HepG2 (cell line): ENCODE data around the gene CPED1. TPM values are rescaled to one million over a fixed set of nuclear protein-coding genes. Genes with fewer than 3 reads are reported as not detected.

Experiments used
- AGO2 ChIP-seq: fragments of 200-400 bp; formaldehyde crosslinking; optimal IDR thresholded peaks from 2 replicates; pipeline ENCODE3; 2017; ENCODE audit warnings: mild to moderate bottlenecking, low read depth, low read length, moderate library complexity
- CHD2 ChIP-seq: IDR thresholded peaks from 2 replicates; pipeline ENCODE4 v1.6.1; 2011; ENCODE audit warnings: low read depth, low read length, improper control_type of control experiment
- ETV5 ChIP-seq: IDR thresholded peaks from 2 replicates; pipeline ENCODE4 v1.6.1; 2018; ENCODE audit warnings: missing biosample characterization, missing genetic modification reagents, inconsistent platforms, borderline replicate concordance
- GTF2F1 ChIP-seq: fragments of 150-350 bp; IDR thresholded peaks from 2 replicates; pipeline ENCODE4 v1.6.1; 2014; ENCODE audit warnings: low read length
- HNF4G ChIP-seq, 2 experiments: sonication (generic) in 1 of 2; formaldehyde crosslinking in 1 of 2; IDR thresholded peaks; 2 replicates each; pipeline versions ENCODE4 v1.4.0 to v1.6.1; 2011 to 2020; ENCODE audit warnings: borderline replicate concordance in 2 of 2, low read depth in 2 of 2, mild to moderate bottlenecking in 2 of 2, low read length in 1 of 2, missing genetic modification reagents in 1 of 2, moderate library complexity in 1 of 2
- HOXA9 ChIP-seq: sonication (generic); formaldehyde crosslinking; IDR thresholded peaks from 2 replicates; pipeline ENCODE4 v1.8.1; 2022; ENCODE audit warnings: missing genetic modification reagents, mild to moderate bottlenecking, moderate library complexity, borderline replicate concordance
- MEF2D ChIP-seq: sonication (generic); formaldehyde crosslinking; IDR thresholded peaks from 2 replicates; pipeline ENCODE4 v1.5.1; 2020; ENCODE audit warnings: mild to moderate bottlenecking, missing genetic modification reagents
- MIER3 ChIP-seq: IDR thresholded peaks from 2 replicates; pipeline ENCODE4 v1.6.1; 2016; ENCODE audit warnings: missing compliant biosample characterization, borderline replicate concordance
- NBN ChIP-seq: fragments of 450-650 bp; conservative IDR thresholded peaks from 2 replicates; pipeline ENCODE4 v1.6.1; 2017
- SAP130 ChIP-seq: IDR thresholded peaks from 2 replicates; pipeline ENCODE4 v1.6.1; 2016; ENCODE audit warnings: low read depth
- ZBTB25 ChIP-seq: IDR thresholded peaks from 2 replicates; pipeline ENCODE4 v1.6.1; 2018; ENCODE audit warnings: missing genetic modification reagents
- ZFAT ChIP-seq: sonication (generic); formaldehyde crosslinking; conservative IDR thresholded peaks from 2 replicates; pipeline ENCODE4 v1.8.1; 2023; ENCODE audit warnings: missing genetic modification reagents, inconsistent platforms
- ZFP90 ChIP-seq: sonication (generic); formaldehyde crosslinking; IDR thresholded peaks from 2 replicates; pipeline ENCODE4 v1.8.0; 2022; ENCODE audit warnings: missing genetic modification reagents, mild to moderate bottlenecking, inconsistent platforms, borderline replicate concordance
- ZNF282 ChIP-seq: fragments of 450-650 bp; IDR thresholded peaks from 2 replicates; pipeline ENCODE4 v1.6.1; 2018; ENCODE audit not compliant: partially characterized antibody
- ZNF550 ChIP-seq: sonication (generic); formaldehyde crosslinking; IDR thresholded peaks from 2 replicates; pipeline ENCODE4 v1.4.0; 2020; ENCODE audit warnings: mild to moderate bottlenecking, missing genetic modification reagents, borderline replicate concordance
- ZNF569 ChIP-seq: sonication (generic); formaldehyde crosslinking; IDR thresholded peaks from 2 replicates; pipeline ENCODE4 v1.5.0; 2020; ENCODE audit warnings: mild to moderate bottlenecking, missing genetic modification reagents, moderate library complexity, borderline replicate concordance
- ZNF83 ChIP-seq: sonication (generic); formaldehyde crosslinking; IDR thresholded peaks from 2 replicates; pipeline ENCODE4 v1.4.0; 2020; ENCODE audit warnings: missing genetic modification reagents, mild to moderate bottlenecking, borderline replicate concordance
- polyA plus RNA-seq, 8 experiments: library from polyadenylated mRNA; depleted of rRNA in 3 of 8; stranded (reverse) in 7 of 8; unstranded in 1 of 8; fragments of >200 nt; fragmentation: Illumina TruSeq in 4 of 8; extraction: Trizol in 4 of 8; gene quantifications; 2 replicates each; pipeline versions ENCODE4 v1.2.1 to v1.2.3, GENCODE V29; 2011 to 2016; ENCODE audit warnings: low read depth in 4 of 8, missing spikeins in 1 of 8, mixed read lengths in 1 of 8; ENCODE audit not compliant: insufficient read depth in 1 of 8
- total RNA-seq, 5 experiments: library from RNA; depleted of rRNA; stranded (reverse); fragments of >200 nt; fragmentation: Illumina TruSeq; extraction: Trizol; gene quantifications; 2 replicates each; pipeline ENCODE4 v1.2.3, GENCODE V29; 2016; ENCODE audit warnings: low read depth in 1 of 5
- TF ChIP-seq, protein P1 (sequence below): sonication (generic); formaldehyde crosslinking; IDR thresholded peaks from 2 replicates; pipeline ENCODE4 v1.5.1; 2020; ENCODE audit warnings: mild to moderate bottlenecking, moderate library complexity, missing genetic modification reagents
- TF ChIP-seq, protein P2 (sequence below): sonication (generic); formaldehyde crosslinking; conservative IDR thresholded peaks from 2 replicates; pipeline ENCODE4 v1.4.0; 2020; ENCODE audit warnings: mild to moderate bottlenecking, missing genetic modification reagents, moderate library complexity
- TF ChIP-seq, protein P3 (sequence below): sonication (generic); formaldehyde crosslinking; IDR thresholded peaks from 2 replicates; pipeline ENCODE4 v1.5.0; 2020; ENCODE audit warnings: missing genetic modification reagents

The CPED1 gene
- total and polyA plus RNA-seq, 2 of the 13 experiments (the other 11 are each of a cell fraction or from before 2014, with no cell fraction given): 11.5 to 27.0 TPM

GRCh38 chr7:120950539-120951308 lies 37.8 kb upstream of the CPED1 start, which contains the start of gene ING3 (continued):
- TF ChIP-seq ZNF550: no peak
- peak; percentile 48; the same call in 1 of the 2 replicates for TF ChIP-seq ETV5 (CRISPR knock-in tag)
- TF ChIP-seq, protein P1, sequence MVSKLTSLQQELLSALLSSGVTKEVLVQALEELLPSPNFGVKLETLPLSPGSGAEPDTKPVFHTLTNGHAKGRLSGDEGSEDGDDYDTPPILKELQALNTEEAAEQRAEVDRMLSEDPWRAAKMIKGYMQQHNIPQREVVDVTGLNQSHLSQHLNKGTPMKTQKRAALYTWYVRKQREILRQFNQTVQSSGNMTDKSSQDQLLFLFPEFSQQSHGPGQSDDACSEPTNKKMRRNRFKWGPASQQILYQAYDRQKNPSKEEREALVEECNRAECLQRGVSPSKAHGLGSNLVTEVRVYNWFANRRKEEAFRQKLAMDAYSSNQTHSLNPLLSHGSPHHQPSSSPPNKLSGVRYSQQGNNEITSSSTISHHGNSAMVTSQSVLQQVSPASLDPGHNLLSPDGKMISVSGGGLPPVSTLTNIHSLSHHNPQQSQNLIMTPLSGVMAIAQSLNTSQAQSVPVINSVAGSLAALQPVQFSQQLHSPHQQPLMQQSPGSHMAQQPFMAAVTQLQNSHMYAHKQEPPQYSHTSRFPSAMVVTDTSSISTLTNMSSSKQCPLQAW: no peak
- TF ChIP-seq SAP130 (CRISPR knock-in tag): peak; percentile 79
- TF ChIP-seq AGO2: peak; percentile 78
- TF ChIP-seq NBN: no peak
- no peak for TF ChIP-seq ZFAT (CRISPR knock-in tag)
- TF ChIP-seq MIER3: peak; percentile 64; the same call in 1 of the 2 replicates
- no peak for TF ChIP-seq ZNF83
- no peak for TF ChIP-seq ZNF282
- TF ChIP-seq, protein P2, sequence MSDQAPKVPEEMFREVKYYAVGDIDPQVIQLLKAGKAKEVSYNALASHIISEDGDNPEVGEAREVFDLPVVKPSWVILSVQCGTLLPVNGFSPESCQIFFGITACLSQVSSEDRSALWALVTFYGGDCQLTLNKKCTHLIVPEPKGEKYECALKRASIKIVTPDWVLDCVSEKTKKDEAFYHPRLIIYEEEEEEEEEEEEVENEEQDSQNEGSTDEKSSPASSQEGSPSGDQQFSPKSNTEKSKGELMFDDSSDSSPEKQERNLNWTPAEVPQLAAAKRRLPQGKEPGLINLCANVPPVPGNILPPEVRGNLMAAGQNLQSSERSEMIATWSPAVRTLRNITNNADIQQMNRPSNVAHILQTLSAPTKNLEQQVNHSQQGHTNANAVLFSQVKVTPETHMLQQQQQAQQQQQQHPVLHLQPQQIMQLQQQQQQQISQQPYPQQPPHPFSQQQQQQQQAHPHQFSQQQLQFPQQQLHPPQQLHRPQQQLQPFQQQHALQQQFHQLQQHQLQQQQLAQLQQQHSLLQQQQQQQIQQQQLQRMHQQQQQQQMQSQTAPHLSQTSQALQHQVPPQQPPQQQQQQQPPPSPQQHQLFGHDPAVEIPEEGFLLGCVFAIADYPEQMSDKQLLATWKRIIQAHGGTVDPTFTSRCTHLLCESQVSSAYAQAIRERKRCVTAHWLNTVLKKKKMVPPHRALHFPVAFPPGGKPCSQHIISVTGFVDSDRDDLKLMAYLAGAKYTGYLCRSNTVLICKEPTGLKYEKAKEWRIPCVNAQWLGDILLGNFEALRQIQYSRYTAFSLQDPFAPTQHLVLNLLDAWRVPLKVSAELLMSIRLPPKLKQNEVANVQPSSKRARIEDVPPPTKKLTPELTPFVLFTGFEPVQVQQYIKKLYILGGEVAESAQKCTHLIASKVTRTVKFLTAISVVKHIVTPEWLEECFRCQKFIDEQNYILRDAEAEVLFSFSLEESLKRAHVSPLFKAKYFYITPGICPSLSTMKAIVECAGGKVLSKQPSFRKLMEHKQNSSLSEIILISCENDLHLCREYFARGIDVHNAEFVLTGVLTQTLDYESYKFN (CRISPR knock-in tag): peak; percentile 9; the same call in 1 of the 2 replicates
- peak; percentile 70; the same call in 1 of the 2 replicates for TF ChIP-seq HOXA9
- 0 out of 2 replicates have a peak, but pooled peaks have one; percentile 8 for TF ChIP-seq GTF2F1
- TF ChIP-seq HNF4G (IDR thresholded peaks at IDR 0.05; ENCODE audit: borderline replicate concordance, low read depth, low read length): no peak
- TF ChIP-seq HNF4G (CRISPR knock-in tag; IDR thresholded peaks at IDR 0.05; ENCODE audit: borderline replicate concordance, low read depth): no peak
- TF ChIP-seq MEF2D (CRISPR knock-in tag): no peak
- no peak for TF ChIP-seq ZNF569 (CRISPR knock-in tag)
- TF ChIP-seq, protein P3, sequence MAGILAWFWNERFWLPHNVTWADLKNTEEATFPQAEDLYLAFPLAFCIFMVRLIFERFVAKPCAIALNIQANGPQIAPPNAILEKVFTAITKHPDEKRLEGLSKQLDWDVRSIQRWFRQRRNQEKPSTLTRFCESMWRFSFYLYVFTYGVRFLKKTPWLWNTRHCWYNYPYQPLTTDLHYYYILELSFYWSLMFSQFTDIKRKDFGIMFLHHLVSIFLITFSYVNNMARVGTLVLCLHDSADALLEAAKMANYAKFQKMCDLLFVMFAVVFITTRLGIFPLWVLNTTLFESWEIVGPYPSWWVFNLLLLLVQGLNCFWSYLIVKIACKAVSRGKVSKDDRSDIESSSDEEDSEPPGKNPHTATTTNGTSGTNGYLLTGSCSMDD (CRISPR knock-in tag): no peak
- TF ChIP-seq ZBTB25 (CRISPR knock-in tag): peak; percentile 18; the same call in 1 of the 2 replicates
- no peak for TF ChIP-seq ZFP90
- peak; percentile 81 for TF ChIP-seq CHD2
